ENCODE data around the gene AGAP1. TPM values are rescaled to one million over a fixed set of nuclear protein-coding genes. Genes with fewer than 3 reads are reported as not detected.
A peak's percentile ranks its signal among the peaks of the same experiment; 100 is the strongest.
"Not testable (repeated sequence)": the region's sequence is repeated elsewhere in the genome, so short reads cannot be mapped to it uniquely, and the experiment has no call there.

AGAP1 gene
- total RNA-seq, 1 donor from 2014 or later, result 23.5 TPM

GRCh38 chr2:235739704-235740415 lies 246.0 kb downstream of the AGAP1 start:
- ATAC-seq (no peak), DNase-seq (ENCODE audit: missing footprints) (no peak)
- intact Hi-C loops (cut with DNase I), result loop anchor here (10.0 kb wide), 2 partner anchors 245 to 325 kb away; partner anchors contain the start of gene AGAP1

- no peak for ATAC-seq
- intact Hi-C loops (cut with DNase I), result loop anchor here (10.0 kb wide), 2 partner anchors 246 to 326 kb away; partner anchors contain the start of gene AGAP1
- no peak for DNase-seq (ENCODE audit: missing footprints)
Measured at GRCh38 chr2:235740821-235741220, 247.0 kb downstream of the AGAP1 start.

GRCh38 chr2:235744161-235744560 lies 250.3 kb downstream of the AGAP1 start:
- intact Hi-C loops (cut with DNase I), result loop anchor here (10.0 kb wide), 2 partner anchors 249 to 329 kb away; partner anchors contain the start of gene AGAP1
- no peak for DNase-seq (ENCODE audit: missing footprints)
- ATAC-seq, result no peak

- DNase-seq (ENCODE audit: missing footprints), result no peak
- intact Hi-C loops (cut with DNase I), result loop anchor here (5.0 to 10.0 kb wide), 4 partner anchors 73 to 608 kb away; partner anchors contain the start of gene AGAP1
Measured at GRCh38 chr2:235745597-235745996, 251.8 kb downstream of the AGAP1 start.

GRCh38 chr2:235746257-235746934 lies 252.6 kb downstream of the AGAP1 start:
- intact Hi-C loops (cut with DNase I), result loop anchor here (1.0 to 10.0 kb wide), 5 partner anchors 74 to 609 kb away; partner anchors contain the start of gene AGAP1
- ATAC-seq (peak; percentile 88), DNase-seq (ENCODE audit: missing footprints) (no peak)

More at GRCh38 chr2:235745597-235745996, 251.8 kb downstream of the AGAP1 start:
- no peak for ATAC-seq

GRCh38 chr2:235747001-235747785 lies 253.3 kb downstream of the AGAP1 start:
- DNase-seq (ENCODE audit: missing footprints), result no peak

GRCh38 chr2:235747786-235748091 lies 253.9 kb downstream of the AGAP1 start:
- intact Hi-C loops (cut with DNase I), result loop anchor here (5.0 to 10.0 kb wide), 4 partner anchors 75 to 610 kb away; partner anchors contain the start of gene AGAP1

More at GRCh38 chr2:235747001-235747785, 253.3 kb downstream of the AGAP1 start:
- no peak for ATAC-seq
- intact Hi-C loops (cut with DNase I), result loop anchor here (5.0 to 10.0 kb wide), 4 partner anchors 75 to 610 kb away; partner anchors contain the start of gene AGAP1

GRCh38 chr2:235749121-235749770 lies 255.4 kb downstream of the AGAP1 start:
- intact Hi-C loops (cut with DNase I), result loop anchor here (5.0 to 10.0 kb wide), 4 partner anchors 77 to 612 kb away; partner anchors contain the start of gene AGAP1
- DNase-seq (ENCODE audit: missing footprints) (no peak), ATAC-seq (no peak)

More at GRCh38 chr2:235747786-235748091, 253.9 kb downstream of the AGAP1 start:
- ATAC-seq (no peak), DNase-seq (ENCODE audit: missing footprints) (no peak)

GRCh38 chr2:235749771-235750160 lies 255.9 kb downstream of the AGAP1 start:
- no peak for DNase-seq (ENCODE audit: missing footprints)
- ATAC-seq, result no peak
- intact Hi-C loops (cut with DNase I), result loop anchor here (5.0 to 10.0 kb wide), 4 partner anchors 77 to 612 kb away; partner anchors contain the start of gene AGAP1

GRCh38 chr2:235752846-235753245 lies 259.0 kb downstream of the AGAP1 start:
- intact Hi-C loops (cut with DNase I), result no loop called here
- no peak for ATAC-seq
- DNase-seq (ENCODE audit: missing footprints), result no peak

GRCh38 chr2:235754357-235755207 lies 260.7 kb downstream of the AGAP1 start:
- DNase-seq (ENCODE audit: missing footprints) (no peak), ATAC-seq (no peak)
- intact Hi-C loops (cut with DNase I), result no loop called here

- DNase-seq (ENCODE audit: missing footprints) (no peak), ATAC-seq (no peak)
- intact Hi-C loops (cut with DNase I), result no loop called here
Measured at GRCh38 chr2:235756491-235756890, 262.6 kb downstream of the AGAP1 start.

- DNase-seq (ENCODE audit: missing footprints) (no peak), ATAC-seq (no peak)
- intact Hi-C loops (cut with DNase I), result no loop called here
Measured at GRCh38 chr2:235757212-235757611, 263.4 kb downstream of the AGAP1 start.

GRCh38 chr2:235757640-235758039 lies 263.8 kb downstream of the AGAP1 start:
- no peak for ATAC-seq
- intact Hi-C loops (cut with DNase I), result no loop called here
- DNase-seq (ENCODE audit: missing footprints), result no peak

- ATAC-seq, result no peak
- intact Hi-C loops (cut with DNase I), result no loop called here
- DNase-seq (ENCODE audit: missing footprints), result no peak
Measured at GRCh38 chr2:235762832-235763598, 269.2 kb downstream of the AGAP1 start.

- intact Hi-C loops (cut with DNase I), result no loop called here
- no peak for ATAC-seq
- peak; percentile 70 for DNase-seq (ENCODE audit: missing footprints)
Measured at GRCh38 chr2:235763816-235764215, 270.0 kb downstream of the AGAP1 start.

- intact Hi-C loops (cut with DNase I), result not testable (repeated sequence)
Measured at GRCh38 chr2:235764478-235764877, 270.6 kb downstream of the AGAP1 start.

More at GRCh38 chr2:235764478-235764877, 270.6 kb downstream of the AGAP1 start:
- not testable (repeated sequence) for ATAC-seq; DNase-seq (ENCODE audit: missing footprints)

All from Right ventricle myocardium inferior (tissue), 1 donor.